Activated T-helper 2 cell treated with anti-CD3 and anti-CD28 coated beads, Interferon-gamma antibody, Interleukin-2, Interleukin-4, amounts not matched to agents 10 μg/mL and 5 μg/mL and 100 μg/mL, durations not matched to agents 14 hours and 24 hours and 36 hours (primary cell): ENCODE results near the gene WDPCP. TPM values are rescaled to one million over a fixed set of nuclear protein-coding genes. Genes with fewer than 3 reads are reported as not detected.
"Not testable (repeated sequence)": the region's sequence is repeated elsewhere in the genome, so short reads cannot be mapped to it uniquely, and the experiment has no call there.

Source experiments
- DNase-seq: peaks from one replicate; pipeline ENCODE4 v3.0.0; 2021; ENCODE audit warnings: low spot score
- H3K27ac Mint-ChIP-seq: one replicate; pipeline ENCODE4 v1.8.0; 2021; ENCODE audit warnings: mixed read lengths
- H3K27me3 Mint-ChIP-seq: one replicate; pipeline ENCODE4 v1.8.0; 2021; ENCODE audit warnings: low read depth, mixed read lengths
- H3K36me3 Mint-ChIP-seq: one replicate; pipeline ENCODE4 v1.8.0; 2021; ENCODE audit warnings: low read depth, mixed read lengths
- H3K4me1 Mint-ChIP-seq: one replicate; pipeline ENCODE4 v1.8.0; 2021; ENCODE audit warnings: low read depth, mixed read lengths
- H3K4me3 Mint-ChIP-seq: one replicate; pipeline ENCODE4 v1.8.0; 2021; ENCODE audit warnings: low read depth, mild to moderate bottlenecking, moderate library complexity, mixed read lengths
- H3K9me3 Mint-ChIP-seq: one replicate; pipeline ENCODE4 v1.8.0; 2021; ENCODE audit warnings: mixed read lengths
- intact Hi-C: fragments of 100-400 bp; cut with micrococcal nuclease; formaldehyde crosslinking; loops from one replicate; pipeline ENCODE4 v1.15.1; 2023
- total RNA-seq: library from RNA; stranded (reverse); gene quantifications from 2 replicates; pipeline ENCODE4 v1.2.3, GENCODE V29; 2022

The WDPCP gene
- total RNA-seq, 1 donor from 2014 or later = 6.1 TPM

DNA sequence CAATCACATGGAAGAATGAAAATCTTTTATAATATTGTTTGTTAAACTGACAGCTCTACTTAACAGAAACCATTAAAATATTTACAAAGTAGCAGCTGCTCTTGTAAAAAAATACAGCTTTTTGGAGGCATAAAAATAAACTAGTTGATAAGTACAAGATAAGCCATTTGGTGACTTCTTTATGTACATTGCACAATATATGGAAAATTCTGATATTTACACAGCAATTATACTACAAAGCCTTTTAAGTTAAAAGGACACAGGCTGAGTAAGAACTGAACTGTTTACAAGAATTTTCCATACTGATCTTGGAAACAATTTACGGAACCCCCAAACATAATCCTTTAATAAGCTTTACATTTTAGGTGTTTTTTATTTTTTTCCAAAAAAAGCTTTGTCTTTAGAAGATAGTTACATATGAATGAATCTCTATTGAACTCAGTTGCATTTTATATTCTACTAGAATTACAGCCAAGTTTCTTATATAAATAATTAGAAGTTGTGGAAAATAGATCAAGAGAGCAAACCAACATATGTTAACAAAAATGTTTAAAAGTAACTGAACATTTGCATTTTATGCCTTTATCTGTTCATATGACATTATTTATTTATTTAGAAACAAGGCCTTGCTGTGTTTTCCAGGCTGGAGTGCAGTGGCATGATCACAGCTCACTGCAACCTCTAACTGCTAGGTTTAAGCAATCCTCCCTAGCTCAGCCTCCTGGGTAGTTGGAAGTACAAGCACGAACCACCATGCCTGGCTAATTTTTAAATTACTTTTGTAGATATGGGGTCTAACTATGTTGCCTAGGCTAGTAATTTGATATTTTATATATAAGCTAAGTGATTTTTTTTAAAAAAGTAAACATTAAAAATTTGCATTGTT, 395.1 kb downstream of the WDPCP start:
- no peaks in the 10 kb centered on the region for H3K36me3 Mint-ChIP-seq
- H3K4me1 Mint-ChIP-seq = no peaks in the 10 kb centered on the region
- H3K27ac Mint-ChIP-seq = no peak overlapping the region
- intact Hi-C loops = no loop called here
- DNase-seq = no peak
- H3K4me3 Mint-ChIP-seq = no peak overlapping the region
- no peaks in the 10 kb centered on the region for H3K27me3 Mint-ChIP-seq
- peaks cover 15% of the 10 kb centered on the region for H3K9me3 Mint-ChIP-seq

DNA sequence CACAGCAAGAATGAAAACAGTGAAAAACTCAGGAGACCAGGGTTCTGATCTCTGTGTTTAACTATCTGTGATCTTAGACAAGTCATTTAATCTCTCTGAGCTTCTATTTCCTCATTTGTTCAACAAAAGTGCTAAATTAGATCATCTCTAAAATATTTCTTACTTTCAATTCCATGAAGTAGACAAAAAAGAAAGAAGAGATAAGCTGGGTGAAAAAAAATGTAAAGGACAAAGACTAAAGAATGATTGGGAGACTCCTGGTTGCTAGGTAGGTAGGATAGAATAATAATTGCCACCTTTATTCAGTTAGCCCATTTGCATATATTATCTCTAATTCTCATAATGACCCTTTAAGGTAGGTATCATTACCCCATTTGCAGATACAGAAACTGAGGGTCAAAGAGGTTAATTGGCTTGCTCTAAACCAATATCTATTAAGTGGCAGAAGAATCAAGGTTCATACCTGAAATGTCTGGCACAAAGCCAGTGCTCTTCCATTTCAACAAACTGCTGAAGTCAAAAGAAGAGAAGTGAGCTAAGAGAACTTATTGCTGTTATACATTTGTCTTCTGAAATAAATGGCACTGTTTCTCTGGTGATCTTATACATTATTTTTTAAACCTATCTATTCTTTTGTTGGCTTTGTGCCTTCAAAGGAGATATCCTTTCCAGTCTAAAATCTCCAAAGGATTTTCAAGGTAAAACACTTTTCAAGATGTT, 395.9 kb downstream of the WDPCP start:
- no peaks in the 10 kb centered on the region for H3K36me3 Mint-ChIP-seq
- DNase-seq = no peak
- intact Hi-C loops = no loop called here
- no peaks in the 10 kb centered on the region for H3K27me3 Mint-ChIP-seq
- H3K4me1 Mint-ChIP-seq = no peaks in the 10 kb centered on the region
- H3K9me3 Mint-ChIP-seq = peaks cover 18% of the 10 kb centered on the region
- no peak overlapping the region for H3K4me3 Mint-ChIP-seq
- H3K27ac Mint-ChIP-seq = no peak overlapping the region

DNA sequence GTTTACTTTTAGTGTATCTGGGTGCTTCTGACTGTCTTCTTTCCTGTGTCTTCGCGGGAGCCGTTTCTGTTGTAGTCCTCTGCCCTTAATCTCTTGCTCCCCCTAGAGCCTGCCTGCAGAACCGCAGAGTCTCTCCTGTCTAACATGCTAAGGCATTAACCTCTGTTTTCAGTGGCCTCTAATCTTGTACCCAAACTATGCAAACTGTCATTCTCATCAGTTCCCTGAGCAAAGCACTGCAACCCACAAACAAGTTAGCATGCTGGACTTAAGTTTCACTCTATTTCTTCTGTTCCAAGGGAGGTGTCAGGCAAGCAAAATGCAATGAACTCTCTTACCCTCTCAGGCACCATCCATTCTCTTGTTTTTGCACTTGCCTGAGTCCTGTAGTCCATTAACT, 399.3 kb downstream of the WDPCP start:
- no peaks in the 10 kb centered on the region for H3K27me3 Mint-ChIP-seq
- intact Hi-C loops = no loop called here
- no peak overlapping the region for H3K4me3 Mint-ChIP-seq
- no peaks in the 10 kb centered on the region for H3K36me3 Mint-ChIP-seq
- H3K4me1 Mint-ChIP-seq = no peaks in the 10 kb centered on the region
- H3K9me3 Mint-ChIP-seq = peaks cover 18% of the 10 kb centered on the region
- H3K27ac Mint-ChIP-seq = no peak overlapping the region
- DNase-seq = no peak

DNA sequence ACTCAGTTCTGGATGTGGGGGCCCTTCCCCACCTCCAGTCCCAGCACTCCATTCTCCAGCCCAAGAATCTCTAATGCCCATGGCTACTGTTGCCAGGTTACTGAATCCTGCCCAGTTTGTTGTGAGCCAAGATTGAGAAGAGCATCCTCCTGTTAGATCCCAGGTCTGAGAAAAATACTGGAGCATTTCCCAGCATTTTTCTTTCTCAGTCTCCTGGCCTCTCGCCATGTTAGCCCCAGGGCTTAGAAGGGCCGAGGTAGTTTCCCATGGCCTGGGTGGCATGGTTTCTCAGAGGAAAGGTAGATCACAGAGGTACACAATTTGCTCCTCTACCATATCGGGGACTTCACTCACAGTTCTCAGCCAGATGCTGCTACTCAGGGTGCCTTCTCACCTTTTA, 401.9 kb downstream of the WDPCP start:
- intact Hi-C loops = no loop called here

DNA sequence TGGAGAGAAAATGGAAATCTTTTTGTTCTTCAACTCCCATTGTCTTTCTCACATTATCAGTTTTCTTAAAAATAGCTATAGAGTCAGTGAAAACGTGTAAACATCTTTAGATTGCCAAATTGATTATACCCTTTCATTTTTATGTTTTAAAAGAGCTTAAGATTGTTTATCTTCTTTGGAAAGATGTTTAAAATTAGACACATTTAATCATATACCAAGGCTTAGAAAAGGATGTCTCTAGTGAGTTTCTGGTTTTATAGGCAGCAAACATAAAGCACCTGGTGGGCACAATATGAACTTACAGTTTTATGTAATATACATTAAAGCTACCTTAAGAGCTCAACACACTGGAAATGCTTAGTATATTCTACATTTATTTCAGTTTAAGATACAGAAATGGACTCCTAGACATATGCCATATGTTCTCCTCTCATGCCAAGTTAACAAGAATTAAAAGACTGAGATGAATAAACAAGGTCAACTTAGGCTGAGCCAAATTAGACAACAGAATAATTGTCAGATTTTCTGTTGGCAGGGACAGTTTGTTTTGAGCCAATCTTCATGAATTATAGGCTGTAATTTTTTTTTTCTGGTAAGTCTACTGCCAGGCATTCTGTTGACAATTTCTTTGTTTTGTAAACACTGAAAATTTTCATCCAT, 425.0 kb downstream of the WDPCP start:
- no peak overlapping the region for H3K27ac Mint-ChIP-seq
- no peaks in the 10 kb centered on the region for H3K4me1 Mint-ChIP-seq
- no peak for DNase-seq
- H3K4me3 Mint-ChIP-seq = no peak overlapping the region
- no peaks in the 10 kb centered on the region for H3K27me3 Mint-ChIP-seq
- no peaks in the 10 kb centered on the region for H3K36me3 Mint-ChIP-seq
- peaks cover 14% of the 10 kb centered on the region for H3K9me3 Mint-ChIP-seq
- intact Hi-C loops = no loop called here

More for the DNA sequence above, 401.9 kb downstream of the WDPCP start:
- no peak for DNase-seq
- Mint-ChIP-seq H3K27me3 (no peaks in the 10 kb centered on the region), H3K36me3 (no peaks in the 10 kb centered on the region), H3K27ac (no peak overlapping the region), H3K4me3 (no peak overlapping the region), H3K9me3 (peaks cover 18% of the 10 kb centered on the region), H3K4me1 (no peaks in the 10 kb centered on the region)

DNA sequence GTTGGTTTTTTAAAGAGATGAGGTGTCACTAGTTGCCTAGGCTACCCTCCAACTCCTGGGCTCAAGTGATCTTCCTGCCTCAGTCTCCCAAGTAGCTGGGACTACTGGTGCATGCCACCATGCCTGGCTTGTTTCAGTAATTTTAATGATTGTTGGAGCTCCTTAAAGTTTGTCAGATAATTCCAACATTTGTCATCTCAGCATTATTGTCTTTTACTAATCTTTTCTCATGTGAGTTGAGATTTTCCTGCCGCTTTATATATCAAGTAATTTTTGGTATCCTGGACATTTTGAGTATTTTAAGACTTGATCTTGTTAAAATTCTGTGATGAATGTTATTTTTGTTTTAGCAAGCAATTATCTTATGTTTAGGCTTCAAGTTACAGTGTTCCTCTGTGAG, 429.0 kb downstream of the WDPCP start:
- intact Hi-C loops = no loop called here
- no peak overlapping the region for H3K27ac Mint-ChIP-seq
- H3K4me3 Mint-ChIP-seq = no peak overlapping the region
- H3K36me3 Mint-ChIP-seq = no peaks in the 10 kb centered on the region
- H3K4me1 Mint-ChIP-seq = no peaks in the 10 kb centered on the region
- H3K9me3 Mint-ChIP-seq = no peaks in the 10 kb centered on the region
- no peak for DNase-seq
- no peaks in the 10 kb centered on the region for H3K27me3 Mint-ChIP-seq

DNA sequence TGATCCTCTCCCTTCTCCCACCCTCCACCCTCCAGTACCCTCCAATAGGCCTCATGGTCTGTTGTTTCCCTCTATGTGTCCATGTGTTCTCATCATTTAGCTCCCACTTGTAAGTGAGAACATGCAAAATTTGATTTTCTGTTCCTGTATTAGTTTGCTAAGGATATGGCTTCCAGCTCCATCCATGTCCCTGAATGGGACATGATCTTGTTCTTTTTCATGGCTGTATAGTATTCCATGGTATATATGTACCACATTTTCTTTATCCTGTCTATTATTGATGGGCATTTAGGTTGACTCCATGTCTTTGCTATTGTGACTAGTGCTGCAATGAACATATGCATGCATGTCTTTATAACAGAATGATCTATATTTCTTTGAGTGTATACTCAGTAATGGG, 451.6 kb downstream of the WDPCP start:
- DNase-seq, H3K4me1 Mint-ChIP-seq, H3K36me3 Mint-ChIP-seq, H3K27me3 Mint-ChIP-seq, H3K27ac Mint-ChIP-seq, H3K4me3 Mint-ChIP-seq, intact Hi-C loops: not testable (repeated sequence)
- H3K9me3 Mint-ChIP-seq = peaks cover 45% of the 10 kb centered on the region

DNA sequence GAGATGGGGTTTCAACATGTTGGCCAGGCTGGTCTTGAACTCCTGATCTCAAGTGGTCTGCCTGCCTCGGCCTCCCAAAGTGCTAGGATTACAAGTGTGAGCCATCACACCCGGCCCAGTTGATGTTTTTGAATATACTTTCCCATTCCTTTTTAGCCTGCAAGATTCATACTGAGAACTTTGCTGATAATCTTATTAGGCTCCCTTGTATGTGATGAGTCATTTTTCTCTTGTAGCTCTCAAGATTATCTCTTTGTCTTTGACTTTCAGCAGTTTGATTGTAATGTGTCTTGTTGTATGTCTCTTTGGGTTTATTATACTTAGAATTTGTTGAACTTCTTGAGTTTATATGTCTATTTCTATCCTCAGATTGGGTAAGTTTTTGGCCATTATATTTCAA, 456.3 kb downstream of the WDPCP start:
- Mint-ChIP-seq H3K36me3 (no peaks in the 10 kb centered on the region), H3K27me3 (no peaks in the 10 kb centered on the region), H3K9me3 (peaks cover 27% of the 10 kb centered on the region), H3K27ac (no peak overlapping the region), H3K4me3 (no peak overlapping the region), H3K4me1 (no peaks in the 10 kb centered on the region)
- intact Hi-C loops = no loop called here
- no peak for DNase-seq

DNA sequence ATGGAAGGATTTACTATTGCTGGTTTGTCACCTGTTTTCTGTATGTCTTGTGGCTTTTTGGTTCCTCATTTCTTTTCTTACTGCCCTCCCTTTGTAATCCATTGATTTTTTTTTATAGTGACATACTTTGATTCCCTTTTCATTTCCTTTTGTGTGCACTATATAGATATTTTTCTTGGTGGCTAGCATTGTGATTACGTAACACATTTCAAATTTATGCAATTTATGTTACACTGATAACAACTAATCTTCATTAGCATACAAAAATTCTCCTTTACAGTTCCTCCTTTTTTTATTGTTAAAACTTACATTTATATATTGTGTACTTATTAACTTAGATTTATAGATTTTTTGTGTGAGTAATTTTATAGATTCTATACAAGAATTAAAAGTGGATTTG, 457.1 kb downstream of the WDPCP start:
- DNase-seq = no peak
- no peak overlapping the region for H3K27ac Mint-ChIP-seq
- no peaks in the 10 kb centered on the region for H3K27me3 Mint-ChIP-seq
- intact Hi-C loops = no loop called here
- H3K4me3 Mint-ChIP-seq = no peak overlapping the region
- no peaks in the 10 kb centered on the region for H3K36me3 Mint-ChIP-seq
- H3K4me1 Mint-ChIP-seq = no peaks in the 10 kb centered on the region
- peaks cover 20% of the 10 kb centered on the region for H3K9me3 Mint-ChIP-seq

DNA sequence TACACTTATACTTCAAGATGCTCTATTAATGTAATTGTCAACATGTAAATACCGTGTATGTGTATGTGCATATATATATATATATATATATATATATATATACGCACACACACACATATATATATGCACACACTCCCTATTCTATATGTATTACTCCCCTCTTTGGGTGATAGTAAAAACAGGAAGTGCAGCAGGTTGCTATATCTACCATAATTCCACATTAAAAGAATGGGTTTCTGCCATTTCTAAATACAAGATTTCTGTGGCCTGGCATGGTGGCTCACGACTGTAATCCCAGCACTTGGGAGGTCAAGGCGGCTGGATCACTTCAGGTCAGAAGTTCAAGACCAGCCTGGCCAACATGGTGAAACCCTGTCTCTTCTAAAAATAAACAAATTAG, 460.7 kb downstream of the WDPCP start:
- DNase-seq = no peak
- Mint-ChIP-seq H3K4me3 (no peak overlapping the region), H3K27me3 (no peaks in the 10 kb centered on the region), H3K27ac (no peak overlapping the region), H3K4me1 (no peaks in the 10 kb centered on the region), H3K9me3 (peaks cover 18% of the 10 kb centered on the region), H3K36me3 (no peaks in the 10 kb centered on the region)
- intact Hi-C loops = no loop called here

DNA sequence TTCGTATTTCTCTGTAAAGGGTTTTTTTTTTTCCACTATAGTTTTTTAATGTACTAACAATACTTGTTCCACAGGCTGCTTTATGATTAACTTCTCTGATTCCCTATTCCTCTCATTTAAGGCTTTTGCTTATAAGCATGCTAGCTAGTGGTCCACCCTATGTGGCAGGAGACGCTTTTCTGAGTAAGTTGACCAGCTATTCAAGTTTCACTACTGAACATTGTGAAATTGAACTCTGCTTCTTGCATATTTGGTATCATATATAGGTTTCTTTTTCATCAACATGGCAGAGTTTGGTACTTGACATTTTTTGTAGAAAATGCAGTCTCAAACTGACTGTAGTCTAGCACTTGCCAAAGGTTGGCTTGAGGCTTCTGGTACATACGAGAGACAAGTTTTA, 463.4 kb downstream of the WDPCP start:
- Mint-ChIP-seq H3K27me3 (no peaks in the 10 kb centered on the region), H3K4me3 (no peak overlapping the region), H3K27ac (no peak overlapping the region), H3K4me1 (no peaks in the 10 kb centered on the region), H3K9me3 (no peaks in the 10 kb centered on the region), H3K36me3 (no peaks in the 10 kb centered on the region)
- DNase-seq = no peak
- intact Hi-C loops = no loop called here

DNA sequence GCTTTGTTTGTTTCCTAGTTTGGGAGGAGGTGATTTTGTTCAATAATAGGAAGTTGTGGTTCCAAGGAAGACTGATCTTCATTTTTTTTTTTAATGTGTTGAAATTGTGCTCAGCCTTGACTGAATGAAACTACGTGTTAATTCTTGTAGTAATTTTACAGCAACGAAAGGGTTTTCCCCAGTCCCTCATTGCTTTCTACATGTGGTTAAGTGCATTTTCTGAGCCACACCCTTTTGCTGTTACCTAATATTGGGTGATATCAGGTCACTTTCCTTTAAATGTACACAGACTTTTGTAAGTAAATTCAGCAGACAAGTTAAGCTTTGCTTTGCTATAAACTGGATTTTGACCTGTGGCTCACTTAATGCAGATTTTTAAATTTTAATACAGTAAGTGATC, 464.1 kb downstream of the WDPCP start:
- intact Hi-C loops = no loop called here
- H3K4me3 Mint-ChIP-seq = no peak overlapping the region
- no peaks in the 10 kb centered on the region for H3K4me1 Mint-ChIP-seq
- no peaks in the 10 kb centered on the region for H3K36me3 Mint-ChIP-seq
- no peak overlapping the region for H3K27ac Mint-ChIP-seq
- no peaks in the 10 kb centered on the region for H3K9me3 Mint-ChIP-seq
- DNase-seq = no peak
- no peaks in the 10 kb centered on the region for H3K27me3 Mint-ChIP-seq

DNA sequence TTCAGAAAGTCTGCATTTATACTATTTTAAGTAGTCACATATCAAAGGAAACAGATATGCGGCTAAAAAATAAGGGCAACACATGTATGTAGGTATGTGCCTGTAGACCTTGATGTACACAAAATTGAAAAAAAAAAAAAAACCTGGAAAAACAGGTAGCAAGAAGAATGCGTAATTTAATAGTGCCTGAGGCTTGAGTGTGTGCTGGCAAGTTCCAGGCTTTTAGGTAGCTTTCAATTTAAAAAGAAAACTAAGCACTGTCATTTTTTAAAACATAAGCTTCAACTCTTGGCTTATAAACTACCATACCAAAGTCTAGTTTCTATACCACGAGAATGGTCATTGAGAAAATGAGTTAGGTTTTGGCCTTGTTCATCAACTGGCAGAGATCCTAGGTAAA, 465.4 kb downstream of the WDPCP start:
- DNase-seq = no peak
- no peaks in the 10 kb centered on the region for H3K4me1 Mint-ChIP-seq
- H3K4me3 Mint-ChIP-seq = no peak overlapping the region
- no peaks in the 10 kb centered on the region for H3K36me3 Mint-ChIP-seq
- intact Hi-C loops = no loop called here
- H3K27ac Mint-ChIP-seq = no peak overlapping the region
- H3K9me3 Mint-ChIP-seq = no peaks in the 10 kb centered on the region
- H3K27me3 Mint-ChIP-seq = no peaks in the 10 kb centered on the region
